GM11168 (cell line): ENCODE data around the gene ITCH.
"Not testable (repeated sequence)": the region's sequence is repeated elsewhere in the genome, so short reads cannot be mapped to it uniquely, and the experiment has no call there.

Experiments
- in situ Hi-C: fragments of 300-500 bp; cut with MboI; formaldehyde crosslinking; loops from one replicate; pipeline ENCODE4 v1.12.0; 2022; ENCODE audit warnings: low sequenced_read_pairs; ENCODE audit not compliant: unreplicated experiment

ITCH gene

GRCh38 chr20:34495307-34495706 is 132.2 kb downstream of the ITCH start:
- in situ Hi-C loops = no loop called here

- in situ Hi-C loops = no loop called here
These were observed 132.8 kb downstream of the ITCH start for GRCh38 chr20:34495916-34496315.

GRCh38 chr20:34497596-34497995 is 134.5 kb downstream of the ITCH start:
- in situ Hi-C loops = not testable (repeated sequence)

- in situ Hi-C loops = no loop called here
These were observed 137.8 kb downstream of the ITCH start for GRCh38 chr20:34500823-34501222.

- in situ Hi-C loops = no loop called here
These were observed 143.4 kb downstream of the ITCH start for GRCh38 chr20:34506480-34506879.

- in situ Hi-C loops = no loop called here
These were observed 144.8 kb downstream of the ITCH start for GRCh38 chr20:34507702-34508413.

- in situ Hi-C loops = no loop called here
These were observed 147.5 kb downstream of the ITCH start for GRCh38 chr20:34510575-34510974.

- in situ Hi-C loops = no loop called here
These were observed 148.8 kb downstream of the ITCH start for GRCh38 chr20:34511891-34512265.

GRCh38 chr20:34512266-34512954 is 149.3 kb downstream of the ITCH start:
- in situ Hi-C loops = no loop called here

GRCh38 chr20:34512955-34513419 is 149.9 kb downstream of the ITCH start:
- in situ Hi-C loops = no loop called here

GRCh38 chr20:34514034-34514433 is 151.0 kb downstream of the ITCH start:
- in situ Hi-C loops = not testable (repeated sequence)

GRCh38 chr20:34514897-34515483 is 151.9 kb downstream of the ITCH start:
- in situ Hi-C loops = loop anchor here (5.0 kb wide), 1 partner anchor 203 kb away; no protein-coding TSS in a partner anchor

- in situ Hi-C loops = loop anchor here (5.0 kb wide), 1 partner anchor 203 kb away; no protein-coding TSS in a partner anchor
These were observed 152.6 kb downstream of the ITCH start for GRCh38 chr20:34515484-34516246.

- in situ Hi-C loops = loop anchor here (5.0 kb wide), 1 partner anchor 204 kb away; no protein-coding TSS in a partner anchor
These were observed 153.4 kb downstream of the ITCH start, which contains the start of gene DYNLRB1 for GRCh38 chr20:34516247-34517113. Gene DYNLRB1 (plus strand): TSS chr20:34516422. CDS start chr20:34516459, 37 bp downstream.

GRCh38 chr20:34517114-34517505 is 154.0 kb downstream of the ITCH start:
- in situ Hi-C loops = loop anchor here (5.0 kb wide), 1 partner anchor 205 kb away; no protein-coding TSS in a partner anchor

- in situ Hi-C loops = loop anchor here (5.0 kb wide), 1 partner anchor 207 kb away; no protein-coding TSS in a partner anchor
These were observed 155.8 kb downstream of the ITCH start for GRCh38 chr20:34518863-34519262.

- in situ Hi-C loops = loop anchor here (5.0 kb wide), 1 partner anchor 208 kb away; no protein-coding TSS in a partner anchor
These were observed 156.8 kb downstream of the ITCH start for GRCh38 chr20:34519841-34520240.

GRCh38 chr20:34522969-34523871 is 160.1 kb downstream of the ITCH start:
- in situ Hi-C loops = no loop called here
